ENCODE data around the gene SBF1.

DNA sequence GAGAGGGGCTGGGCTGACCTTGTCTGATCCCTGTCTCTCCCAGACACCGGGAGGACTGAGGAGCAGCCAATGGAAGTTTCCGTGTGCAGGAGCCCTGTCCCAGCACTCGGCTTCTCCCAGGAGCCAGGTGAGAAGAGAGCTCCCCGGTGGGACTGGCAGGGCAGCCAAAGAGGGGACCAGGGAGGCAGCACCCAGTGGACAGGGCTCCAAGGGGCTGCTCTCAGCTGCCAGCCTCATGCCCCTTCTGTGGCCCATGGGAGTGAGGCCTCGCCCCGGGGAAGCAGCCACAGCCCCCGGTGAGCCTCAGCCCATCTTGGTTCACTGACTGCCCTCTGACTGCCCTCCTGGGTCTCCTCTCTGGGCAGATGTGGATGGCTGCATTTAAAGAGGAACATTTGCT is 43.8 kb upstream of the SBF1 start:
- TF ChIP-seq POLR2AphosphoS5 (IDR thresholded peaks at IDR 0.05): no peak
- TF ChIP-seq, protein P1, sequence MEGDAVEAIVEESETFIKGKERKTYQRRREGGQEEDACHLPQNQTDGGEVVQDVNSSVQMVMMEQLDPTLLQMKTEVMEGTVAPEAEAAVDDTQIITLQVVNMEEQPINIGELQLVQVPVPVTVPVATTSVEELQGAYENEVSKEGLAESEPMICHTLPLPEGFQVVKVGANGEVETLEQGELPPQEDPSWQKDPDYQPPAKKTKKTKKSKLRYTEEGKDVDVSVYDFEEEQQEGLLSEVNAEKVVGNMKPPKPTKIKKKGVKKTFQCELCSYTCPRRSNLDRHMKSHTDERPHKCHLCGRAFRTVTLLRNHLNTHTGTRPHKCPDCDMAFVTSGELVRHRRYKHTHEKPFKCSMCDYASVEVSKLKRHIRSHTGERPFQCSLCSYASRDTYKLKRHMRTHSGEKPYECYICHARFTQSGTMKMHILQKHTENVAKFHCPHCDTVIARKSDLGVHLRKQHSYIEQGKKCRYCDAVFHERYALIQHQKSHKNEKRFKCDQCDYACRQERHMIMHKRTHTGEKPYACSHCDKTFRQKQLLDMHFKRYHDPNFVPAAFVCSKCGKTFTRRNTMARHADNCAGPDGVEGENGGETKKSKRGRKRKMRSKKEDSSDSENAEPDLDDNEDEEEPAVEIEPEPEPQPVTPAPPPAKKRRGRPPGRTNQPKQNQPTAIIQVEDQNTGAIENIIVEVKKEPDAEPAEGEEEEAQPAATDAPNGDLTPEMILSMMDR (IDR thresholded peaks at IDR 0.05): no peak
- TF ChIP-seq EP300 (IDR thresholded peaks at IDR 0.05): no peak

Measured in gastroesophageal sphincter (tissue), 3 donors.